GM12878 (cell line): Measurements from ENCODE around the gene DCAF17. TPM values are rescaled to one million over a fixed set of nuclear protein-coding genes. Genes with fewer than 3 reads are reported as not detected.

Experiments
- ATAC-seq: fragments of 200-7000 bp; cut with Tn5 transposase; 3 replicates; pipeline ENCODE4 v1.9.1; 2020; ENCODE audit warnings: mild to moderate bottlenecking, moderate library complexity
- BruUV-seq: library from RNA; stranded (reverse); fragments of 400-500 nt; replicated peaks from 2 replicates; lab custom pipeline; 2021; lab: Mats Ljungman, UMichigan
- CTCF ChIA-PET: fragments of 300-600 bp; sonication (Branson Sonifier 250); formaldehyde crosslinking; extraction: SDS; loops from one replicate; lab custom pipeline; 2021; ENCODE audit warnings: inconsistent platforms; lab: Yijun Ruan, JAX
- POLR2A ChIA-PET: fragments of 350-600 bp; formaldehyde crosslinking; extraction: SDS; loops from one replicate; lab custom pipeline; 2021; ENCODE audit warnings: inconsistent platforms; lab: Charles Lee
- RAD21 ChIA-PET: fragments of 300-600 bp; sonication (Branson Sonifier 250); formaldehyde crosslinking; loops from one replicate; lab custom pipeline; 2023; ENCODE audit warnings: antibody characterized with exemption; ENCODE audit not compliant: unreplicated experiment; lab: Charles Lee
- SMC1A ChIA-PET: fragments of 300-600 bp; sonication (Branson Sonifier 250); formaldehyde crosslinking; loops from one replicate; lab custom pipeline; 2023; ENCODE audit not compliant: unreplicated experiment, uncharacterized antibody; lab: Charles Lee
- DNase-seq: peaks from one replicate; pipeline ENCODE4 v3.0.0-alpha.2; 2011; ENCODE audit warnings: low read depth, low spot score
- FAIRE-seq: peaks from 3 replicates; lab custom pipeline; 2011; peaks lifted over from hg19 to GRCh38; lab: Jason Lieb, UNC
- H2AFZ ChIP-seq: 2 replicates; pipeline ENCODE4 v1.6.0; 2011; ENCODE audit warnings: low read depth, low read length, control low read depth; ENCODE audit not compliant: control insufficient read depth
- H3K27ac ChIP-seq: 2 replicates; pipeline ENCODE4 v1.5.1; 2011; ENCODE audit warnings: control low read depth; ENCODE audit not compliant: control insufficient read depth, insufficient read depth
- H3K27me3 ChIP-seq, 2 experiments: replicated peaks in 1 of 2; 2 replicates each; pipeline versions ENCODE4 v1.6.0 to v1.6.1; 2011; ENCODE audit warnings: low read length in 1 of 2; ENCODE audit not compliant: control insufficient read depth in 2 of 2, insufficient read depth in 2 of 2
- H3K36me3 ChIP-seq, 2 experiments: 2 replicates each; pipeline ENCODE4 v1.5.1; 2011; ENCODE audit warnings: low read length in 1 of 2; ENCODE audit not compliant: control insufficient read depth in 2 of 2, insufficient read depth in 2 of 2
- H3K4me1 ChIP-seq: 2 replicates; pipeline ENCODE4 v1.6.1; 2011; ENCODE audit warnings: mild to moderate bottlenecking, low read length, moderate library complexity, mixed read lengths; ENCODE audit not compliant: control insufficient read depth, insufficient read depth
- H3K4me2 ChIP-seq: 2 replicates; pipeline ENCODE4 v1.6.0; 2011; ENCODE audit warnings: control low read depth; ENCODE audit not compliant: control insufficient read depth, insufficient read depth
- H3K4me3 ChIP-seq: fragments of 200-600 bp; sonication (generic); 2 replicates; pipeline ENCODE4 v1.5.1; 2016
- H3K79me2 ChIP-seq: 2 replicates; pipeline ENCODE4 v1.6.0; 2011; ENCODE audit warnings: low read length; ENCODE audit not compliant: control insufficient read depth, insufficient read depth
- H3K9ac ChIP-seq: 2 replicates; pipeline ENCODE4 v1.8.0; 2011; ENCODE audit warnings: low read length, control low read depth, mixed read lengths; ENCODE audit not compliant: control insufficient read depth, insufficient read depth
- H3K9me3 ChIP-seq: replicated peaks from 3 replicates; pipeline ENCODE4 v1.5.1; 2011; ENCODE audit warnings: mild to moderate bottlenecking, low read length; ENCODE audit not compliant: control insufficient read depth, insufficient read depth
- H4K20me1 ChIP-seq: 2 replicates; pipeline ENCODE4 v1.6.0; 2011; ENCODE audit not compliant: control insufficient read depth, insufficient read depth
- BMI1 ChIP-seq: fragments of 450-650 bp; IDR thresholded peaks from 2 replicates; pipeline ENCODE4 v1.6.1; 2016; ENCODE audit warnings: mild to moderate bottlenecking, moderate library complexity, borderline replicate concordance
- CBX3 ChIP-seq: fragments of 200-600 bp; sonication (generic); IDR thresholded peaks from 2 replicates; pipeline ENCODE4 v1.6.1; 2016; ENCODE audit warnings: low read depth, borderline replicate concordance
- FOXM1 ChIP-seq: IDR thresholded peaks from 2 replicates; pipeline ENCODE4 v1.6.1; 2012; ENCODE audit warnings: low read depth, mild to moderate bottlenecking, inconsistent platforms, low read length, moderate library complexity
- IKZF2 ChIP-seq, 2 experiments: fragments of 450-650 bp; IDR thresholded peaks; 2 replicates each; pipeline ENCODE4 v1.6.1; 2017; ENCODE audit warnings: mild to moderate bottlenecking in 2 of 2, moderate library complexity in 2 of 2
- LARP7 ChIP-seq: fragments of 450-650 bp; IDR thresholded peaks from 2 replicates; pipeline ENCODE4 v1.6.1; 2017; ENCODE audit warnings: mild to moderate bottlenecking
- MAX ChIP-seq: IDR thresholded peaks from 2 replicates; pipeline ENCODE4 v1.6.1; 2012; ENCODE audit warnings: low read depth, low read length, improper control_type of control experiment
- MXI1 ChIP-seq: fragments of 150-350 bp; IDR thresholded peaks from 2 replicates; pipeline ENCODE4 v1.6.1; 2011; ENCODE audit warnings: low read depth, mild to moderate bottlenecking, inconsistent platforms, low read length, improper control_type of control experiment
- NFYB ChIP-seq: IDR thresholded peaks from 2 replicates; pipeline ENCODE4 v1.6.1; 2011; ENCODE audit warnings: low read depth, mild to moderate bottlenecking, low read length, improper control_type of control experiment, moderate library complexity; ENCODE audit not compliant: insufficient read depth
- NRF1 ChIP-seq: conservative IDR thresholded peaks from 2 replicates; pipeline ENCODE4 v1.6.1; 2011; ENCODE audit warnings: mild to moderate bottlenecking, low read depth, low read length, improper control_type of control experiment
- PAX5 ChIP-seq: IDR thresholded peaks from 2 replicates; pipeline ENCODE4 v1.6.1; 2011; ENCODE audit warnings: low read depth, low read length, borderline replicate concordance
- PML ChIP-seq: IDR thresholded peaks from 2 replicates; pipeline ENCODE4 v1.6.1; 2012; ENCODE audit warnings: low read length, inconsistent platforms
- RAD51 ChIP-seq: fragments of 450-650 bp; IDR thresholded peaks from 2 replicates; pipeline ENCODE4 v1.6.1; 2016; ENCODE audit warnings: moderate library complexity, mild to moderate bottlenecking, inconsistent platforms
- RB1 ChIP-seq: fragments of 450-650 bp; formaldehyde crosslinking; IDR thresholded peaks from 2 replicates; pipeline ENCODE4 v1.6.1; 2017; ENCODE audit warnings: mild to moderate bottlenecking, borderline replicate concordance
- SUZ12 ChIP-seq: fragments of 200-600 bp; sonication (generic); IDR thresholded peaks from one replicate; pipeline ENCODE4 v1.6.1; 2018; ENCODE audit warnings: antibody characterized with exemption, mild to moderate bottlenecking; ENCODE audit not compliant: unreplicated experiment
- ZBTB11 ChIP-seq: fragments of 450-650 bp; formaldehyde crosslinking; IDR thresholded peaks from 2 replicates; pipeline ENCODE4 v1.5.0; 2022; ENCODE audit warnings: mild to moderate bottlenecking, missing genetic modification characterization
- WGBS: methylation state at CpG from one replicate; pipeline ENCODE4 v1.1.6; 2016; ENCODE audit warnings: low lambda C conversion rate; ENCODE audit not compliant: insufficient replicate concordance, insufficient coverage; ENCODE audit errors: missing lambda C conversion rate; 5-methylcytosine and 5-hydroxymethylcytosine counted together
- in situ Hi-C: fragments of 300-500 bp; cut with MboI; formaldehyde crosslinking; loops from 9 replicates; pipeline ENCODE4 v1.14.3; 2018; ENCODE audit warnings: mixed read lengths
- intact Hi-C: fragments of 100-400 bp; cut with micrococcal nuclease; formaldehyde crosslinking; loops from one replicate; pipeline ENCODE4 v1.14.2; 2022; ENCODE audit not compliant: unreplicated experiment
- polyA plus RNA-seq, 11 experiments: library from polyadenylated mRNA; depleted of rRNA in 4 of 11; unstranded in 6 of 11; stranded (reverse) in 5 of 11; fragments of >200 nt; fragmentation: Nextera tagmentation in 4 of 11; fragmentation: Illumina TruSeq in 1 of 11; extraction: Ambion mirVana in 4 of 11; extraction: Trizol in 1 of 11; gene quantifications; 1 replicate in 1 of 11; 2 replicates in 10 of 11; pipeline versions ENCODE4 v1.2.1 to v1.2.3, GENCODE V29; 2011 to 2016; ENCODE audit warnings: inconsistent platforms in 2 of 11, missing spikeins in 2 of 11, low read depth in 1 of 11
- total RNA-seq, 4 experiments: library from RNA; depleted of rRNA in 3 of 4; stranded (reverse); fragments of >200 nt in 3 of 4; fragmentation: Illumina TruSeq in 1 of 4; extraction: Trizol in 1 of 4; gene quantifications; 2 replicates each; pipeline versions ENCODE4 v1.2.1 to v1.2.3, GENCODE V29; 2013 to 2021

Gene DCAF17
- total and polyA plus RNA-seq, 10 of the 15 experiments (the other 5 are each of a cell fraction or from before 2014, with no cell fraction given): 5.2 to 32.9 (median 23.4) TPM

GRCh38 chr2:171490577-171490976, 56.6 kb downstream of the DCAF17 start:
- intact Hi-C loops: no loop called here
- FAIRE-seq (no peak), ATAC-seq (no peak)
- in situ Hi-C loops: no loop called here
- Histone ChIP-seq H3K9ac (no peak overlapping the region), H3K27ac (no peak overlapping the region), H4K20me1 (no peaks in the 10 kb centered on the region), H2AFZ (no peak overlapping the region), H3K4me3 (no peak overlapping the region), H3K4me1 (no peaks in the 10 kb centered on the region)
- ChIA-PET CTCF (no interaction called here), SMC1A (interaction anchor here (0.6 to 1.5 kb wide), 2 partner anchors 40 to 452 kb away, joined by 3 read pairs; no protein-coding TSS in a partner anchor), POLR2A (no interaction called here)
- 100% methylated on average over 2 of the region's 2 CpGs for WGBS
- TF ChIP-seq RB1 (no peak), MAX (no peak), CBX3 (no peak), NRF1 (no peak), NFYB (no peak), PML (no peak), FOXM1 (no peak), BMI1 (no peak), SUZ12 (no peak), LARP7 (no peak), ZBTB11 (CRISPR knock-in tag) (no peak), RAD51 (no peak), IKZF2 (IDR thresholded peaks at IDR 0.05) (no peak), PAX5 (no peak), MXI1 (no peak)
- TF ChIP-seq, all 136 proteins: peak for 0
- Histone ChIP-seq H3K4me2 (no peak overlapping the region), H3K79me2 (no peaks in the 10 kb centered on the region), H3K9me3 (peaks cover 6% of the 10 kb centered on the region; the same call in 2 of the 3 replicates), H3K36me3 (no peaks in the 10 kb centered on the region), H3K27me3 (no peaks in the 10 kb centered on the region)
- no peak for DNase-seq
- BruUV-seq: no TSS peak
- RAD21 ChIA-PET: no interaction called here
